ENCODE measurements around the gene CARHSP1.

CARHSP1 gene

DNA sequence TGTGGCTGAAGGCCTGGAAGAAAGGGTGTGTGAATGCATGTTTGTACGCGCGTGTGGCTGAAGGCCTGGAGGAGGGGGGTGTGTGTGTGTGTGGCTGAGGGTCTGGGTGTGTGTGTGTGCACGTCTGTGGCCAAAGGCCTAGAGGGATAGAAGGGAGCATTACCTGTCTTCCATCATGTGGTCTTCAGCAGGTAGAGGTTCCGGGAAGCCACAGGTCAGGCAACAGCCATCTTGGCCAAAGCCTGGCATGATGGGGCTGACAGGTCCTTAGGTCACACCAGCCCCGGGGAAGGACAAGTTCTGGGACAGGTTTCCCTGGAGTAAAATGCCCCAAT, 18.6 kb upstream of the CARHSP1 start:
- no peak for ATAC-seq
- TF ChIP-seq ZNF8 (CRISPR knock-in tag; IDR thresholded peaks at IDR 0.05) = no peak
- TF ChIP-seq TOX (CRISPR knock-in tag; IDR thresholded peaks at IDR 0.05; ENCODE audit: borderline replicate concordance) = no peak
- no peak for TF ChIP-seq ZFP3 (CRISPR knock-in tag; IDR thresholded peaks at IDR 0.05)
- no peak for TF ChIP-seq BACH2 (CRISPR knock-in tag; IDR thresholded peaks at IDR 0.05; ENCODE audit: borderline replicate concordance)
- no peak for TF ChIP-seq ISL1 (CRISPR knock-in tag; IDR thresholded peaks at IDR 0.05)
- TF ChIP-seq ZNF70 (CRISPR knock-in tag; IDR thresholded peaks at IDR 0.05) = no peak
- TF ChIP-seq TCF4 (CRISPR knock-in tag; IDR thresholded peaks at IDR 0.05; ENCODE audit: borderline replicate concordance) = no peak
- TF ChIP-seq ESRRG (CRISPR knock-in tag; IDR thresholded peaks at IDR 0.05) = no peak
- no peak for TF ChIP-seq OSR1 (CRISPR knock-in tag; IDR thresholded peaks at IDR 0.05)
- TF ChIP-seq ARNTL (CRISPR knock-in tag; IDR thresholded peaks at IDR 0.05; ENCODE audit: borderline replicate concordance, low read depth) = no peak
- no peak for TF ChIP-seq RARB (CRISPR knock-in tag; IDR thresholded peaks at IDR 0.05)
- no peak for TF ChIP-seq ZC3H10 (CRISPR knock-in tag; IDR thresholded peaks at IDR 0.05)
- TF ChIP-seq, protein P1, sequence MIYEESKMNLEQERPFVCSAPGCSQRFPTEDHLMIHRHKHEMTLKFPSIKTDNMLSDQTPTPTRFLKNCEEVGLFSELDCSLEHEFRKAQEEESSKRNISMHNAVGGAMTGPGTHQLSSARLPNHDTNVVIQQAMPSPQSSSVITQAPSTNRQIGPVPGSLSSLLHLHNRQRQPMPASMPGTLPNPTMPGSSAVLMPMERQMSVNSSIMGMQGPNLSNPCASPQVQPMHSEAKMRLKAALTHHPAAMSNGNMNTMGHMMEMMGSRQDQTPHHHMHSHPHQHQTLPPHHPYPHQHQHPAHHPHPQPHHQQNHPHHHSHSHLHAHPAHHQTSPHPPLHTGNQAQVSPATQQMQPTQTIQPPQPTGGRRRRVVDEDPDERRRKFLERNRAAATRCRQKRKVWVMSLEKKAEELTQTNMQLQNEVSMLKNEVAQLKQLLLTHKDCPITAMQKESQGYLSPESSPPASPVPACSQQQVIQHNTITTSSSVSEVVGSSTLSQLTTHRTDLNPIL (CRISPR knock-in tag; IDR thresholded peaks at IDR 0.05; ENCODE audit: low read depth) = no peak
- no peak for TF ChIP-seq PATZ1 (CRISPR knock-in tag; IDR thresholded peaks at IDR 0.05; ENCODE audit: borderline replicate concordance)
- no peak for TF ChIP-seq SNAI2 (CRISPR knock-in tag; IDR thresholded peaks at IDR 0.05)

- TF ChIP-seq TOX (CRISPR knock-in tag; IDR thresholded peaks at IDR 0.05; ENCODE audit: borderline replicate concordance) (no peak), ISL1 (CRISPR knock-in tag; IDR thresholded peaks at IDR 0.05) (no peak)
- ATAC-seq = no peak
Observed at GRCh38 chr16:8886593-8887430, 18.0 kb upstream of the CARHSP1 start.

- ATAC-seq = peak; percentile 25
- TF ChIP-seq ZNF70 (CRISPR knock-in tag; IDR thresholded peaks at IDR 0.05) = no peak
- no peak for TF ChIP-seq ARNTL (CRISPR knock-in tag; IDR thresholded peaks at IDR 0.05; ENCODE audit: borderline replicate concordance, low read depth)
- no peak for TF ChIP-seq CSRNP3 (CRISPR knock-in tag; IDR thresholded peaks at IDR 0.05)
- no peak for TF ChIP-seq GLIS3 (CRISPR knock-in tag; IDR thresholded peaks at IDR 0.05)
- TF ChIP-seq TCF4 (CRISPR knock-in tag; IDR thresholded peaks at IDR 0.05; ENCODE audit: borderline replicate concordance) = no peak
- no peak for TF ChIP-seq ZNF8 (CRISPR knock-in tag; IDR thresholded peaks at IDR 0.05)
- no peak for TF ChIP-seq ZFP30 (CRISPR knock-in tag; IDR thresholded peaks at IDR 0.05)
- no peak for TF ChIP-seq PPARA (CRISPR knock-in tag; IDR thresholded peaks at IDR 0.05; ENCODE audit: borderline replicate concordance)
- TF ChIP-seq ZNF565 (CRISPR knock-in tag; conservative IDR thresholded peaks at IDR 0.05; ENCODE audit: low read depth) = no peak
- TF ChIP-seq, protein P1 (CRISPR knock-in tag; IDR thresholded peaks at IDR 0.05; ENCODE audit: low read depth) = no peak
- no peak for TF ChIP-seq CSDC2 (CRISPR knock-in tag; IDR thresholded peaks at IDR 0.05)
Observed at GRCh38 chr16:8885674-8886592, 17.1 kb upstream of the CARHSP1 start.

All from SK-N-SH treated with all-trans-retinoic acid at 6 μM for 48 hours (cell line).